Caki2 (cell line): Measurements from ENCODE around the gene BCL2L12. TPM values are rescaled to one million over a fixed set of nuclear protein-coding genes. Genes with fewer than 3 reads are reported as not detected.

ENCODE experiments used
- DNase-seq: peaks from one replicate; pipeline ENCODE4 v3.0.0-alpha.2; 2015; ENCODE audit warnings: low read depth
- in situ Hi-C: cut with HindIII; loops from 2 replicates; pipeline ENCODE4 v1.10.0; 2016; ENCODE audit warnings: low sequenced_read_pairs, low pct_unique_long_range_greater_than_20kb, mixed read lengths
- total RNA-seq: library from RNA; depleted of rRNA; stranded (reverse); fragments of >200 nt; shearing (Covaris generic); gene quantifications from 2 replicates; pipeline ENCODE4 v1.2.3, GENCODE V29; 2014; ENCODE audit warnings: low replicate concordance

Gene BCL2L12
- total RNA-seq, 1 experiment from 2014 or later, result 3.0 TPM

DNA sequence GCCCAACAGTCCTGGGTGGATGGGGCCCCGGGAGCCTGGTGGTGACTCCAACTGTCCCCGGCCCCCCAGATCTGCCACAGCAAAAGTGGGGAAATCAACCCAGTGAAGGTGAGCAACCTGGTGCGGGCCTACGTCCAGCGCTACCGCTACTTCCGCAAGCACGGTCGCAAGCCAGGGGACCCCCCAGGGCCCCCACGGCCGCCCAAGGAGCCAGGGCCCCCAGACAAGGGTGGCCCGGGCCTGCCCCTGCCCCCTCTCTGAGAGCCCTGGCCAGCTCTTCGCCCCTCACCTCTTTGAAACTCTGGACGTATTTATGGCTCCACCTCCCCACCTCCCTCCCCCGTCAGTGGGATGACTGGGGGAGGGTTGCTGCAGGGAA is 7.6 kb upstream of the BCL2L12 start:
- no peak for DNase-seq
- in situ Hi-C loops, result no loop called here

- no peak for DNase-seq
- in situ Hi-C loops, result no loop called here
Observed at GRCh38 chr19:49658566-49659442, 6.9 kb upstream of the BCL2L12 start.

DNA sequence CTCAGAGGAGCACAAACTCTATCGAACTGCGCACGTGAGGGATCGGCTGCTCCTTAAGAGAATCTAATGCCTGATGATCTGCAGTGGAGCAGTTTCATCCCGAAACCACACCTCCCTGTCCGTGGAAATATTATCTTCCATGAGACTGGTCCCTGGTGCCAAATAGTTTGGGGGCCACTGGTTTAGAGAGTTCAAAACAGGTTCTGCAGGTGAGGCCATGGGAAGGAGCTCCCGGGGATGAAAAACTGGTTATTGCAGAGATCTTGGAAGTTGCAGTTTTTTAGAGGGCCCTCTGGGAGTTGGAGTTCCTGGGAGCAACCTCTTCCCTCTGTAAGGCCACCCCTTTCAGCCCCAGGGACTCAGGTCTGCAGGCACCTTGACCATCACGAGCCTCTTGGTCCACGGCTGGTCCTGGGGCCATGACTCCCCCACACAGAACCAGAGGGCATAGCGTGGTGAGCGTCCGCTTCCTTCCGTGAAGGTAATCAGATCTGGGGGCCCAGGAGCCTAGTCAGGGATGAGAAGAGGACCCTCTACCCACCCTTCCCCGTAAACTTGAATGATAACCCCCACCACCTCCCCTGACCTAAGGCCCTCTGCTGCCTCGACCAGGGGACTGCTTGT is 5.3 kb upstream of the BCL2L12 start:
- in situ Hi-C loops, result no loop called here
- DNase-seq, result no peak

- DNase-seq, result no peak
- in situ Hi-C loops, result no loop called here
Observed at GRCh38 chr19:49662011-49662410, 3.7 kb upstream of the BCL2L12 start.

- in situ Hi-C loops, result no loop called here
- DNase-seq, result no peak
Observed at GRCh38 chr19:49663224-49663623, 2.5 kb upstream of the BCL2L12 start.

DNA sequence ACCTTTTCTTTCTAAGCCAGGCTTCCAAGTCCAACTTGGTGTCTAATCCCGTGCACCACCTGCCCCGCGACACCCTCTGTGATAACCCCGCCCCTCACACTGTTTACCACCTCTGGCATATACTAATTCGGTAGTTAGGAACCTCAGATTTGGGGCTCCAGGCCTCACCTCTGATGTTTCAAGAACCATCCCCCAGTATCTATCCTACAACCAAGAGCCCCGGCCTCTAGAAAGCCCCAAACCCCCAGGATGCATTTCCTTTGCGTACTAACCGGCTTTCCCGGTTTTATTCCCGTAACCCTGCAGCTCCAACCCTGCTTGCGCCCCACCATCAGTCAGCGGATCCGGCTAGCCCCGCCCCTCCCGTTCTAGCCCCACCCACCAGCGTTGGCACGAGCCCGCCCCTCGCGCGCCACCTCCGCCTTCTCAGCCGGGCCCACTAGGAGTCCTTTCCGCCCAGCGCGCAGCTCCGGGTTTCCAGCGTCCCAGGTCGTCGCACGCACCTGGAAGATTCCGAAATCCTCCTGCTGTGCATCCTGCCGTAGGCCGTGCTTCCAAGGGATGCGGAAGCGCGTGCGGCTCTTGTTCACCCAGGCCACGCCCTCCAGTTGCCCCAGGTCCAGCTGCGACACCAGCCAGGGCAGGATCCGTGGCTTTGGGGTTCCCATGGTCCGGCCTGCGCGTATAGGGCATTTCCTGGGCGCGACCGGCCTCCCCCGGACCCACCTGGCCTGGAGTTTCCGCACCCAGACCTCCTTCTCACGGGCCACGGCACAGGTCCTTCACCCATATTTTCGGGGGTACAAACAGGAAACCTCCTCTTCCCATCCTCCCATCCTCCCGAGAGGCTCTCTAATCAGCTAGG is 1.3 kb upstream of the BCL2L12 start:
- DNase-seq, result peak; percentile 89

DNA sequence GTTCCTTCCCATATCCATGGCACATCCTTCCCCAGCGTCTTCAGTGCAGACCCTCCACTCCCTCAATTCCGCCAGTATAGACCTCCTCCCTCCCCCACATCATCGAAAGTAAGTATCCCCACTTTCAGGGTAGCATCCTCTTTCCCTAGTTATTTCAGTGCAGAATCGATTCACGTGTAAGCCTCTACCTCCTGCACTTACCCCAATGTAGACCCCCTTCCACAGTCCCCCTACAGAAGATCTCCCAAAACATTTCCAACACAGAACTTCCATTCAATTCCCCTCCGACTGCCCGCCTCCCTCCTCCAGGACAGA is 740 bp upstream of the BCL2L12 start:
- in situ Hi-C loops, result no loop called here
- DNase-seq, result no peak

More for the DNA sequence above, 1.3 kb upstream of the BCL2L12 start:
- in situ Hi-C loops, result no loop called here

GRCh38 chr19:49666120-49666444 is 349 bp downstream of the BCL2L12 start:
- DNase-seq, result no peak
- in situ Hi-C loops, result no loop called here

GRCh38 chr19:49667473-49667872 is 1.7 kb downstream of the BCL2L12 start:
- in situ Hi-C loops, result no loop called here
- no peak for DNase-seq

DNA sequence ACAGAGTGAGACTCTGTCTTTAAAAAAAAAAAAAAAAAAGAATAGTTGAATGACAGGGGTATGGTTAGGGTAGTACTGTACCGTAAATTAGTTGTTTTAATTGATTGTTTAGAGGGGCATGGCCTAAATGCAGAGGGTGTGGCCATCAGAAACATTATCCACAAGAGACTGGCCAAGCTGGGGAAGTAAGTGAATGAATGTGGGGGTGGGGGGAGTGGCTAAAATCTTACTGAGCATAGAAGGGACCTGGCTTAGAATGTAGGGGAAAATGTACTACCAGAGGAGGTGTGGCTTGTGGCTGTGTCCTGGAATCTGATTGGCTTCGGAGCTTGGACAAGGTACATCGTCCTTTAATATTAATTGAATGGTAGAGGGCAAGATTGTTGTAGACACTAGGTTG is 3.8 kb downstream of the BCL2L12 start:
- in situ Hi-C loops, result no loop called here
- DNase-seq, result no peak

- in situ Hi-C loops, result no loop called here
Observed at GRCh38 chr19:49672131-49672919, 6.6 kb downstream of the BCL2L12 start.

DNA sequence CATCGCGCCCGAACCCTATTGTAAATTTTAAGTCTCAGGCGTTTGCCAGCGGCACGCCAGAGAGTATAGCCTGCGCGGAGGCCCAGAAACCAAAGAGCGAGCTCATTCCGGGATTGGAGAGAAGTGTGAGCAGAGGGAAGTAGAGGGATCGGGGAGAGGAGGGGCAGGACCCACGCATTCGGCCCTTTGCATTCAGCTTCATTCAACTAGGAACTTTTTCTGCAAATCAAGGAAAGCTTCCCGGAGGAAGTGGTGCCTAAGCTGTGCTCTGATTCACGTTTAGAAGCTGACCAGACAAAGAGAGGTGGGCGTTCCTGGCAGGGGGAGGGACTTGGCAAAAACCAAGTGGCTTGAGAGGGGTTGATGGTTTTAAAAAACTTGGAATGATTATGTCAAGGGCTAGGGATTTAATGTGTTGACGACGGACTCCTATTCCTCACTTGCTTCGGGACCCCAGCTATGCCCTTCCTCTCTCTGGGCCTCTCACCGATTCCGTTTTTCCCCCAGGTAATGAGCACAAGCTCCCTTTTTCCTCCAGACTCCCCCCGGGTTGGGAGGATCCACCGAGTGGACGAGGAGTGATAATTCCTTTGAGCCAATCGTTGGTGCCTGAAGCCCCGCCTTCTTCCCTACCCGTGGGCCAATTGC is 10.5 kb downstream of the BCL2L12 start:
- in situ Hi-C loops, result no loop called here
- peak; percentile 97 for DNase-seq

More at GRCh38 chr19:49672131-49672919, 6.6 kb downstream of the BCL2L12 start:
- peak; percentile 80 for DNase-seq

DNA sequence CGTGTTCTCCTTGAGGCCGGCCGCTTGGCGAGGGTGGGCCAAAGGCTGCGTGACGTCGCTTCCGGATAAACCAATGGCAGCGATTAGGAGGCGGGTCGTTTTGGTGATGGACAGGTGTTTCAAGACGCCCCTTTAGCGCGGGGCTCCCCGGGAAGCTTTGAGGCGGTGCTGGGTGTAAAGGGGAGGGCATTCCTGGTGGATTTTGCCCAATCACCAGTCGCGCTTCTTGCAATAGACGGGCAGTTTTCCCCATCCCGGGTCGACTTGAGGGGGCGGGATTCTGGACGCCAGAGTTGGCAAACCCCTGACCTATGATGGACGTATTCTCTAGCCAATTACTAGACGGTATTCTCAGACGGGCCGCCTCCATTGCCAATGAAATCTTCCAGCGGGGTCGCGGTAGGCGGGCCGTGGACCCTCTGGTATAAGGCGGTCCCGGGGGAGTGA is 11.1 kb downstream of the BCL2L12 start:
- in situ Hi-C loops, result no loop called here

GRCh38 chr19:49677231-49677900 is 11.6 kb downstream of the BCL2L12 start, which contains the start of gene PRMT1:
Gene PRMT1, plus strand, starts transcription at chr19:49677271. Its CDS starts 10 bp downstream, at chr19:49677281.
- no peak for DNase-seq
- in situ Hi-C loops, result no loop called here

More for the DNA sequence above, 11.1 kb downstream of the BCL2L12 start:
- peak; percentile 100 for DNase-seq

- peak; percentile 68 for DNase-seq
- in situ Hi-C loops, result no loop called here
Observed at GRCh38 chr19:49677901-49678674, 12.4 kb downstream of the BCL2L12 start.

DNA sequence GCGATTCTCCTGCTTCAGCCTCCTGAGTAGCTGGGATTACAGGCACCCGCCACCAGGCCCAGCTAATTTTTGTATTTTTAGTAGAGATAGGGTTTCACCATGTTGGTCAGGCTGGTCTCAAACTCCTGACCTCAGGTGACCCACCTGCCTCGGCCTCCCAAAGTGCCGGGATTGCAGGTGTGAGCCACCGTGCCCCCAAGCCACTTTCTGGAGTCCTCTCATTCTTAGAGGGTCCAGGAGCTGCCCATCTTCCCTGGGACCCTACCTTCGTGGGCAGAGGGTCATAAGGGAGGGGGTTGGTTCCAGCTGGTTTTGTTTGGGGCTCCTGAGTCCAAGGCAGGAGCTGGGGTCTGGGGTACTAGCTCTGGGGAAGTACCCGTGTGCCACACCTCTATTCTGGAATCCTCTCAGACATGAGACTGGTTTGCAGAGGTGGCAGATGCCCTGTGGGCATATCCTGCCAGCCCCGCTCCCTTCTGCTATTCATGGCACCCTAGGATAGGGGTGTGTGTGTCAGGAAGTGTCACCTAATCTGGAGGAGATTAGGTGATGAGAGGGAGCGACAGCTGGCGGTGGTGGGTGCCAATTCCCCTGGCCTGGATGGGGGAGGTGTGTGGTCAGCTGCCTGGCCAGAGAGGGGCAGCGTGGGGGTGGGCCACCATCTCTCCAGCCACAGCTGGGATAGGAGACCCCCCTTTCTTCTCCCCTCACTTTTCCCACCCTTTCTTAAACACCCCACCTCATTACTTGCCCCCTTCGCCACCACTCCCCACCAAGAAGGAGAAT is 13.4 kb downstream of the BCL2L12 start:
- no peak for DNase-seq
- in situ Hi-C loops, result no loop called here
